HTR-8/SVneo (cell line): ENCODE results near the gene TFDP1.

Experiments
- DNase-seq: peaks from one replicate; pipeline ENCODE4 v3.0.0; 2011; ENCODE audit warnings: low spot score, mixed read lengths; ENCODE audit not compliant: insufficient read length
- FAIRE-seq: peaks from 2 replicates; lab custom pipeline; 2011; peaks lifted over from hg19 to GRCh38; lab: Jason Lieb, UNC

Gene TFDP1

DNA sequence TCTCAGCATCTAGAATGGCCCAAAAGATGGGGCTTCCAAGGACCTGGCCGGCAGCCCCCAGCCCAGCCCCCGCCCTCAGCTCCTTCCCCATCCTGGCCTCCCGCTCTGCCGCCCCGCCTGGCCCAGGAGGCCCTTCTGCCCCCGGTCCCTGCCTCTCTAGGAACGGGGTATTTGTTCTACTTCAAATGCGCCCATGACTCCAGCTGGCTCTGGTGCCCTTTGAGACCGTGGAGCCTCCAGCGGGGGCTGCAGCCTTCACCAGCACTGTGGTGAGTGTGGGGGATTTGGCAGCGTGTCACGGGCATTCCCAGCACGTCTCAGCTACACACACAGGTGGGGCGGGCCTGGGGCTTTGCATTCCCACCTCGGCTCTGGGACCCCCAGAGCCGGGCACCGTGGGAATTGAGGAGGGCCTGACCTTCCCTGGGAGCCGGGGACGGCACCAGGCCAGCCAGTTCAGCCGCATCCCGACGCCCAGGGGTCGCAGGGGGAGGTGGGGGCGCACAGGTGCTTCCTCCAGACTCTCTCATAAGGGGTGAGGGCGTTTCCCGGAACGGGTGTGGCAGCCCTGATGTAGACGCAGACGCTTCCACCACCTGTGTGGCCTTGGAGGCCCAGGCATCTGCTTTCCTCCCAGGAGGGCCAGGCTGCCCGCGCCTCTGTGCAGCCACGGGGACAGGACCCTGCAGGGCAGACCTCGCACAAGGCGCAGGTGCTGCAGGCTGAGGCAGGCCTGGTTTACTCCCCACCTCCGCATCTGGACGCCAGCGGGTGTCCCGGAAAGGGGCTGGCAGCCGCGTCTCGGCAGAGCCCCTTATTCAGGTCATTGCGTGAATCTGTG is 72.5 kb downstream of the TFDP1 start:
- FAIRE-seq, result no peak
- no peak for DNase-seq

- DNase-seq (no peak), FAIRE-seq (no peak)
Observed at GRCh38 chr13:113657851-113658741, 73.5 kb downstream of the TFDP1 start, which contains the start of gene ATP4B. TSS of gene ATP4B (minus strand) at chr13:113658198. CDS start at chr13:113658144, 54 bp downstream.

DNA sequence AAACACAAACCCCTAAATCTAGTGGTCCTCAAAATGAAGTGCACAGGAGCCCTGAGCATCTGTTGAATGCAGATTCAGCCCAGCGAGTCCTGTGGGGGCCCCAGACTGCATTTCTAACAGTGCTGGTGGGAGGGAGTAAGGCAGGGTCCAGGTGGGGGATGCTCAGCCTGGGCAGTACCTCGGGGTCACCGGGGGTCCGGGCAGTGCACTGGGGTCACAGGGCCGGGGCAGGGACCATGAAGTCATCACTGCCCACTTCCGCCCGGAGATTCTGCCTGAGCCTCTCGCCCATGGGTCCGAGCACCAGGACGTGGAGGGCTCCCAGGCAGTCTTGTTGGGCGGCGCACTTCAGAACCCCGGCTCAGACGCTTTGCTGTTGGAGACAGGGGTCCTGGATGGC is 74.3 kb downstream of the TFDP1 start:
- DNase-seq (no peak), FAIRE-seq (no peak)

DNA sequence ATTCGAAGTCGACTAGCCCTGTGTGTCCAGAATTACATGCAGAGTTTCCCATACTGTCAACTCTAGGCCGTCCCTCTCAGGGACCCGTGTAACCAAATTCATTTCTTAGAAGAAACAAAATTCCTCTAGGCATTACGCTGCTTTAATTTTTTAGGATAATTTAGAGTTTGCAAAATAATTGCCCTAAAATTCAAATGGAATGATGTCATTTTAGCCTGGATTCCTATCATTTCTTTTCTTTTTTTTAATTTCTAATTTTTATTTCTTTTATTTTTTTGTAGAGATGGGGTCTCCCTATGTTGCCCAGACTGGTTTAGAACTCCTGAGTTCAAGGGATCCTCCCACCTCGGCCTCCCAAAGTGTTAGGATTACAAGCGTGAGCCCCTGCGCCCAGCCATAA is 74.8 kb downstream of the TFDP1 start:
- FAIRE-seq (no peak), DNase-seq (no peak)

DNA sequence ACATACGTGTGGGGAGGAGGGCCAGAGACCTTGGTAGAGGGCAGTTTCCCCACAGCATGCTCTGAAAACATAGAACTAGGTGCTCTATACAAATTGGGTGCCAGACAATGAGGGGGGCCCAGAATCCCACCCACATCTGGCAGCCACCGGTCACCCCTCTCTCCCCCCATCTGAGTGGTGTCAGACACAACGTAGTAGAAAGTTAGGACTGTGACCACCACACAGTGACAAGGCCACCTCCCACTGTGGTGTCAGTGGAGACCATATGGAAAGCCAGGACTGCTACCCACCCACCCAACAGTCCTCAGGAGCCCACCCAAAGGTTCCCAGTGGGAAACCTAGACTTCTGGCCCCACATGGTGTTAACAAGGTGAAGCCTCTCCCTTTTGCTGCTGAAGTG is 75.5 kb downstream of the TFDP1 start:
- no peak for FAIRE-seq
- no peak for DNase-seq

- FAIRE-seq (no peak), DNase-seq (no peak)
Observed at GRCh38 chr13:113661509-113661908, 77.0 kb downstream of the TFDP1 start.

GRCh38 chr13:113663934-113664333 is 79.4 kb downstream of the TFDP1 start:
- no peak for FAIRE-seq

GRCh38 chr13:113664751-113665596 is 80.4 kb downstream of the TFDP1 start:
- DNase-seq (no peak), FAIRE-seq (no peak)

More at GRCh38 chr13:113663934-113664333, 79.4 kb downstream of the TFDP1 start:
- DNase-seq, result no peak

- DNase-seq, result no peak
- no peak for FAIRE-seq
Observed at GRCh38 chr13:113665597-113666328, 81.2 kb downstream of the TFDP1 start.

- FAIRE-seq (no peak), DNase-seq (no peak)
Observed at GRCh38 chr13:113666329-113666670, 81.7 kb downstream of the TFDP1 start.

GRCh38 chr13:113666951-113667701 is 82.6 kb downstream of the TFDP1 start, which contains the start of gene GRK1:
TSS of gene GRK1 (plus strand) at chr13:113667219. CDS start at chr13:113667387, 168 bp downstream.
- FAIRE-seq, result no peak
- DNase-seq, result no peak

DNA sequence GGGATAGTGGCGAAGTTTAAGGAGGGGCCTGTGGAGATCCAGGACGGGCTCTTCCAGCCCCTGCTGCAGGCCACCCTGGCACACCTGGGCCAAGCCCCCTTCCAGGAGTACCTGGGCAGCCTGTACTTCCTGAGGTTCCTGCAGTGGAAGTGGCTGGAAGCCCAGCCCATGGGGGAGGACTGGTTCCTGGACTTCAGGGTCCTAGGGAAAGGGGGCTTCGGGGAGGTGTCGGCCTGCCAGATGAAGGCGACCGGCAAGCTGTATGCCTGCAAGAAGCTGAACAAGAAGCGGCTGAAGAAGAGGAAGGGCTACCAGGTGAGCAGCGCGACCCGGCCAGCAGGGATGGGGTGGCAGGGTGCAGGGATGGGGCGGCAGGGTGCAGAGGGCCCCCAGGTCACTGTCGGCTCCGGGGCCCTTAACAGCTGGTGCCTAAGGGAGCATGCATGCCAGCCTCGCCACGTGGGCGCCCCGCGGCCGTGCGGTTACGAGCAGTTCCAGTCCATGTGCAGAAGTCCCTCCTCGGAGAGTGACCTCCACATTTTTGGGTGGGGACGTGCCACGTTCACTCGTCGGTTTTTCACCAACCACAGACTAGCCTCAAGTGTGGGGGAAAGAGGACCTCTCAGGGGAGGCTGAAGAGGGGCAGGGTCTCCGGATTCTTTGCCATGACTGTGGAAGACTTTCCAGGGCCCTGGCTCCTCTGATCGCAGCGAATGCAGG is 83.4 kb downstream of the TFDP1 start:
- no peak for DNase-seq

DNA sequence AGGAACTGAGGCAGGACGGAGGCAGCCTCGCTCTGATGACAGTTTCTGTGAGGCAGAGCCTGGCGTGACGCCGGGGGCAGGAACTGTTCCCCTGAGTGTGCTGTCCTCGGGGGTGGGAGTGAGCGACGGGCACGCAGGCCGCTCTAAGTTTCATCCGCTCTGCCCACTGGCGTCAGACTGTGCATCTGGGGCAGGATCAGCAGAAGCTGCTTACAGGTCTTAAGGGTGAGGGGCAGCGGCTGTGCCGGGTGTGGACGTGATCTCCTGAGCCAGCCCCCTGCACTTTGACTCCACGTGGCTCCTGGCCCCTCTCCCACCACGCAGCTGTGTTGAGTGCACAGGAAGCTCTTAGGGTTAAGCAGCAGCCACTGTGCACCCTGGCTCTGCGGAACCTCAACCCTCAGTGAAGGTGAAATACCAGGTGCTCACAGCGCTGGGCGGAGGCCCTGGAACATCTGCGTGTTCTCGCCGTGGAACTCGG is 84.0 kb downstream of the TFDP1 start:
- FAIRE-seq, result no peak
- DNase-seq, result no peak

More for the DNA sequence above, 83.4 kb downstream of the TFDP1 start:
- no peak for FAIRE-seq

- FAIRE-seq (no peak), DNase-seq (no peak)
Observed at GRCh38 chr13:113669231-113669754, 84.7 kb downstream of the TFDP1 start.

- DNase-seq (no peak), FAIRE-seq (no peak)
Observed at GRCh38 chr13:113669755-113670341, 85.3 kb downstream of the TFDP1 start.

- DNase-seq (no peak), FAIRE-seq (no peak)
Observed at GRCh38 chr13:113670541-113670940, 86.0 kb downstream of the TFDP1 start.
